GM19023 (cell line): Measurements from ENCODE around the gene PARP11.

Experiments used
- ATAC-seq: cut with Tn5 transposase; IDR thresholded peaks from one replicate; pipeline ENCODE4 v1.9.1; 2021; ENCODE audit warnings: mild to moderate bottlenecking, moderate library complexity; ENCODE audit not compliant: unreplicated experiment

PARP11 gene

DNA sequence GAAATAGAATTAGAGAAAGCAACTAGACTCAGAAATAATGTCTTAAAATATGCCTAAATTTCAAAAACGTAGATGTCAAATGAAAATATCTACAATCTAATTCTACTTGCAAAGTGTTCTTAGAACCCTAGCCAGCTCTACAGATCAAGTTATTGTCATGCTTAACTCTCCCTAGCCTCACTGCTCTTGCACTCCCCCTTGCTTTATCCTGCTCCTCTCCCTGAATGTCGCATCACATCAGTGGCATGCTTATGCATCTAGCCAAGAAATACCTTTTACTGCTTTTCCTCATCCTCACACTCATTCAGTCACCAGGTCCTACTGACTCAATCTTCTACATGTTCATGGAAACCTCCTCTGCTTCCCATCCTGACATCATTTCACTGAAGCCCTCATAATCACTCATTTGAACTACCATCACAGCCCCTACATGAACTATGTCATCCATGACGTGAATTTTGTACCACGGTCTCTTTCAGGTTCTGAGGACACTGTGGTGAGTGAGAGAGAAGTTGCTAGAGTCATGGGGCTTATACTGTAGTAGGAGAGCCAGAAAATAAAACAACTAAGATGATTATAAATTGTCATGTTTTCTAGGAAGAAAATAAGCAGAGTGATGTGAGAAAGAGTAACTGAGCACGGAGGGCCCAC is 97.7 kb downstream of the PARP11 start:
- no peak for ATAC-seq

- ATAC-seq: no peak
These were observed 100.8 kb downstream of the PARP11 start for GRCh38 chr12:3772380-3772779.

GRCh38 chr12:3771853-3772252 is 101.3 kb downstream of the PARP11 start:
- ATAC-seq: no peak

GRCh38 chr12:3770891-3771290 is 102.3 kb downstream of the PARP11 start:
- ATAC-seq: no peak

- no peak for ATAC-seq
These were observed 104.2 kb downstream of the PARP11 start for GRCh38 chr12:3768911-3769447.

- ATAC-seq: no peak
These were observed 112.0 kb downstream of the PARP11 start for GRCh38 chr12:3761116-3761735.

GRCh38 chr12:3759878-3760277 is 113.3 kb downstream of the PARP11 start:
- ATAC-seq: no peak
